Tibial nerve (tissue), 3 donors: ENCODE results near the gene DYRK1A.

Experiments used
- POLR2A ChIP-seq, 2 donors: fragments of 450-650 bp; IDR thresholded peaks; one replicate each; pipeline ENCODE4 v1.6.1; 2017; ENCODE audit warnings: antibody characterized with exemption in 2 of 2, mild to moderate bottlenecking in 2 of 2, moderate library complexity in 2 of 2
- TF ChIP-seq, protein P1 (sequence below), 5 experiments: fragments of 200-600 bp in 3 of 5; fragments of 450-650 bp in 2 of 5; sonication (generic) in 3 of 5; IDR thresholded peaks; one replicate each; pipeline ENCODE4 v1.5.1; 2016 to 2019; ENCODE audit warnings: antibody characterized with exemption in 5 of 5, mild to moderate bottlenecking in 3 of 5, moderate library complexity in 2 of 5

DNA sequence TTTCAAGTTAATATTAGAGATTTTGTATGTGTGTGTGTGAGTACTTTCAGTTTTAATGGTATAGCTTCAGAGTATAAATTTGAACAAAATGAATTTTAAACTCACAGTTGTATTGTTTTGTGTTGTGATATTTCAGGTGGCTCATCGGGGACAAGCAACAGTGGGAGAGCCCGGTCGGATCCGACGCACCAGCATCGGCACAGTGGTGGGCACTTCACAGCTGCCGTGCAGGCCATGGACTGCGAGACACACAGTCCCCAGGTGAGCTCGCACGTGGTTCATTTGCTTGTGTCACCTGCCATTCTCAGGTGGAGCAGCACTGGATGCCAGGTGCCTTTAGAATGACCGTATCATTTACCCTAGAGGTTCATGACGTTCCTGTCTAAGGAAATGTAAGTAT, 139.4 kb downstream of the DYRK1A start:
- TF ChIP-seq, protein P1, sequence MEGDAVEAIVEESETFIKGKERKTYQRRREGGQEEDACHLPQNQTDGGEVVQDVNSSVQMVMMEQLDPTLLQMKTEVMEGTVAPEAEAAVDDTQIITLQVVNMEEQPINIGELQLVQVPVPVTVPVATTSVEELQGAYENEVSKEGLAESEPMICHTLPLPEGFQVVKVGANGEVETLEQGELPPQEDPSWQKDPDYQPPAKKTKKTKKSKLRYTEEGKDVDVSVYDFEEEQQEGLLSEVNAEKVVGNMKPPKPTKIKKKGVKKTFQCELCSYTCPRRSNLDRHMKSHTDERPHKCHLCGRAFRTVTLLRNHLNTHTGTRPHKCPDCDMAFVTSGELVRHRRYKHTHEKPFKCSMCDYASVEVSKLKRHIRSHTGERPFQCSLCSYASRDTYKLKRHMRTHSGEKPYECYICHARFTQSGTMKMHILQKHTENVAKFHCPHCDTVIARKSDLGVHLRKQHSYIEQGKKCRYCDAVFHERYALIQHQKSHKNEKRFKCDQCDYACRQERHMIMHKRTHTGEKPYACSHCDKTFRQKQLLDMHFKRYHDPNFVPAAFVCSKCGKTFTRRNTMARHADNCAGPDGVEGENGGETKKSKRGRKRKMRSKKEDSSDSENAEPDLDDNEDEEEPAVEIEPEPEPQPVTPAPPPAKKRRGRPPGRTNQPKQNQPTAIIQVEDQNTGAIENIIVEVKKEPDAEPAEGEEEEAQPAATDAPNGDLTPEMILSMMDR (IDR thresholded peaks at IDR 0.05): no peak
- TF ChIP-seq POLR2A (IDR thresholded peaks at IDR 0.05): no peak
